ENCODE results near the gene VRTN.

Gene VRTN

GRCh38 chr14:74314576-74314975, 33.7 kb upstream of the VRTN start:
- Histone ChIP-seq H4K20me1 (ENCODE audit: control insufficient read depth, insufficient read depth, low read depth, low read length) (no peaks in the 10 kb centered on the region), H3K79me2 (ENCODE audit: control insufficient read depth, low read length) (no peaks in the 10 kb centered on the region), H3K27me3 (ENCODE audit: control insufficient read depth, low read length) (0 out of 2 replicates have a peak, but pooled peaks cover 3% of the 10 kb centered on the region), H3K4me3 (ENCODE audit: low read length) (no peak overlapping the region), H3K36me3 (ENCODE audit: control insufficient read depth, low read length) (no peaks in the 10 kb centered on the region), H3K4me1 (ENCODE audit: control insufficient read depth, low read length) (no peaks in the 10 kb centered on the region), H3K9me2 (replicated peaks; ENCODE audit: control insufficient read depth, low read length) (no peaks in the 10 kb centered on the region), H3F3A (ENCODE audit: control insufficient read depth, insufficient read depth) (no peaks in the 10 kb centered on the region), H3K9me3 (ENCODE audit: control insufficient read depth, insufficient read depth, low read length) (no peaks in the 10 kb centered on the region), H3K27ac (ENCODE audit: low read depth, low read length) (no peak overlapping the region), H3K4me2 (ENCODE audit: low read length) (no peak overlapping the region)
- TF ChIP-seq CTCF (IDR thresholded peaks at IDR 0.05; ENCODE audit: low read depth, low read length, poor library complexity, severe bottlenecking) = no peak
- no peak for TF ChIP-seq EZH2phosphoT487 (IDR thresholded peaks at IDR 0.05; ENCODE audit: borderline replicate concordance, low read length)

- H3K9me2 ChIP-seq (replicated peaks; ENCODE audit: control insufficient read depth, low read length) = no peaks in the 10 kb centered on the region
- no peaks in the 10 kb centered on the region for H4K20me1 ChIP-seq (ENCODE audit: control insufficient read depth, insufficient read depth, low read depth, low read length)
- H3K4me1 ChIP-seq (ENCODE audit: control insufficient read depth, low read length) = no peaks in the 10 kb centered on the region
- H3K27ac ChIP-seq (ENCODE audit: low read depth, low read length) = no peak overlapping the region
- no peaks in the 10 kb centered on the region for H3F3A ChIP-seq (ENCODE audit: control insufficient read depth, insufficient read depth)
- TF ChIP-seq EZH2phosphoT487 (IDR thresholded peaks at IDR 0.05; ENCODE audit: borderline replicate concordance, low read length) (no peak), CTCF (IDR thresholded peaks at IDR 0.05; ENCODE audit: low read depth, low read length, poor library complexity, severe bottlenecking) (peak; percentile 75)
- H3K79me2 ChIP-seq (ENCODE audit: control insufficient read depth, low read length) = no peaks in the 10 kb centered on the region
- H3K27me3 ChIP-seq (ENCODE audit: control insufficient read depth, low read length) = peaks cover 18% of the 10 kb centered on the region
- no peaks in the 10 kb centered on the region for H3K36me3 ChIP-seq (ENCODE audit: control insufficient read depth, low read length)
- no peak overlapping the region for H3K4me2 ChIP-seq (ENCODE audit: low read length)
- H3K4me3 ChIP-seq (ENCODE audit: low read length) = no peak overlapping the region
- H3K9me3 ChIP-seq (ENCODE audit: control insufficient read depth, insufficient read depth, low read length) = no peaks in the 10 kb centered on the region
Measured at GRCh38 chr14:74324931-74325361, 23.3 kb upstream of the VRTN start.

DNA sequence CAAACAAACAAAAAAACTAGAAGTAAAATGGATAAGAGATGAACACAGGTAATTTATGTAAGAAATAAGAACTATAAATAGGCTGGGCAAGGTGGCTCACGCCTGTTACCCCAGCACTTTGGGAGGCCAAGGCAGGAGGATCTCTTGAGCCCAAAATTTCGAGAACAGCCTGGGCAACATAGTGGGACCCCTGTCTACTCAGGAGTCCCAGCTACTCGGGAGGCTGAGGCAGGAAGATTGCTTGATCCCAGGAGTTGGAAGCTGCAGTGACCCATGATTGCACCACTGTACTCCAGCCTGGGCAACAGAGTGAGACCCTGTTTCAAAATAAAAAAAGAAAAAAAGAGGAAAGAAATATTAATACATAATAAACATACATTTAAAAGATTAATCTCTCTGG, 22.8 kb upstream of the VRTN start:
- no peaks in the 10 kb centered on the region for H3K9me2 ChIP-seq (replicated peaks; ENCODE audit: control insufficient read depth, low read length)
- H3K27ac ChIP-seq (ENCODE audit: low read depth, low read length) = no peak overlapping the region
- H3K4me1 ChIP-seq (ENCODE audit: control insufficient read depth, low read length) = no peaks in the 10 kb centered on the region
- no peaks in the 10 kb centered on the region for H3K9me3 ChIP-seq (ENCODE audit: control insufficient read depth, insufficient read depth, low read length)
- H4K20me1 ChIP-seq (ENCODE audit: control insufficient read depth, insufficient read depth, low read depth, low read length) = no peaks in the 10 kb centered on the region
- H3K79me2 ChIP-seq (ENCODE audit: control insufficient read depth, low read length) = no peaks in the 10 kb centered on the region
- no peak overlapping the region for H3K4me2 ChIP-seq (ENCODE audit: low read length)
- peaks cover 18% of the 10 kb centered on the region for H3K27me3 ChIP-seq (ENCODE audit: control insufficient read depth, low read length)
- H3K36me3 ChIP-seq (ENCODE audit: control insufficient read depth, low read length) = no peaks in the 10 kb centered on the region
- H3K4me3 ChIP-seq (ENCODE audit: low read length) = no peak overlapping the region
- H3F3A ChIP-seq (ENCODE audit: control insufficient read depth, insufficient read depth) = no peaks in the 10 kb centered on the region
- TF ChIP-seq EZH2phosphoT487 (IDR thresholded peaks at IDR 0.05; ENCODE audit: borderline replicate concordance, low read length) (no peak), CTCF (IDR thresholded peaks at IDR 0.05; ENCODE audit: low read depth, low read length, poor library complexity, severe bottlenecking) (no peak)
